SH-SY5Y (cell line): ENCODE measurements around the gene NECAB2.

ENCODE experiments used
- GATA2 ChIP-seq: IDR thresholded peaks from 2 replicates; pipeline ENCODE4 v1.6.1; 2011; ENCODE audit warnings: mild to moderate bottlenecking, low read depth, low read length
- GATA3 ChIP-seq: IDR thresholded peaks from 2 replicates; pipeline ENCODE4 v1.6.1; 2011; ENCODE audit warnings: low read depth, mild to moderate bottlenecking, low read length, moderate library complexity

DNA sequence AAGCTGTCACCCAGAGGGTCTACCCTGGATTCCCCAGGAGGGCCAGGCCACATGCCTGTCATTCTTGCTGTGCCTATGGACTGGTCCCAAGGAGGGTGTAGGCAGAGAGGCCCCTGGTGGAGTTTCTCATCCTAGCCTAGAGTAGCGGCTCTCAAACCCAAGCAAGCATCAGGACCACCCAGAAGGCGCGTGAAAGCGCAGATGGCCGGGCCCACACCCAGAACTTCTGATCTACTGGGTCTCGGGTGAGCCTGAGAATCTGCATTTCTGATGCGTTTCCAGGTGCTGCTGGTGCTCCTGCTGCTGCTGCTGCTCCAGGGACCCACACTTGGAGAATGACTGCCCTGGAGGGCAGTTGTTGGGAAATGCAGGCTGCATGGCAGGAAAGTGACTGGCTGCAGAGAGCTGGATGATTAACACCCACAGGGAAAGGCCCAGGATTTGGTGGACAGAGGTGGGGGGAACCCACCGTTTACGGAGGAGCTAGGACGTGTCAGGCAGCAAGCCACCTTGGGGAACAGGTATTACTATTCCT, 24.5 kb upstream of the NECAB2 start:
- no peak for TF ChIP-seq GATA2
- TF ChIP-seq GATA3, result no peak
